OCI-LY3 (cell line): ENCODE results near the gene DOP1B.

Experiments
- EZH2phosphoT487 ChIP-seq: fragments of 200-600 bp; shearing (Covaris generic); IDR thresholded peaks from 2 replicates; pipeline ENCODE4 v1.6.1; 2018; ENCODE audit warnings: antibody characterized with exemption, mixed run types, low read depth
- TF ChIP-seq, protein P1 (sequence below): fragments of 200-600, 300-600 bp; sonication (generic); IDR thresholded peaks from 2 replicates; pipeline ENCODE4 v1.5.1; 2014; ENCODE audit warnings: antibody characterized with exemption, low read length, low read depth

DNA sequence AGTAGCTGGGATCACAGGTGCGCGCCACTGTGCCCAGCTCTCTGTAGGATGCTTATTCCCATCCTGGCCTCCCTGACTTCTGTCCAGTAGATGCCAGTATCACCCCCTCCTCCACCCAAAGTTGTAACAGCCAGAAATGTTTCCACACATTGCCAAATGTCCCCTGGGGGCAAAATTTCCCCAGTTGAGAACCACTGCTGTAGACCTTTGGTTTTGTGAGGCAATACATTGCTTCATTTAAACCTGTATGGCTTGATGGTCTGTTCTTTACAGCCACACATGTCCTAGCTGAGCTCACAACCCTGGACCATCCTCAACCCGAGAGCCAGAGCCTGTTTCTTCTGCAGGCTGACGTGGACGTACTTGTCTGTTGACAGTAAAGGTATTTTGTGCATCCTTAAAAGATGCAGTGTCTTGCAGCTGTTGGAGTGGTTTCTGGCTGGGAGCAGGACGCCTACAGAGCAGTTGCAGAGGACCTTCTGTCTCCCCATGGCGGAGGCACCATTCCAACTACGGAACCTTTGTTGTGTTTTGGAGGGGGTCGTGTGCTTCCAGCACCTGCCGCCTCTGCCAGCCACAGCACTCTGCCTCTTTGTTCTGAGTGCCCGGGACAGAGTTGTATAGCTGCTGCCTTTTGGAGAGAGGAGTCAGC, 26.6 kb downstream of the DOP1B start:
- TF ChIP-seq, protein P1, sequence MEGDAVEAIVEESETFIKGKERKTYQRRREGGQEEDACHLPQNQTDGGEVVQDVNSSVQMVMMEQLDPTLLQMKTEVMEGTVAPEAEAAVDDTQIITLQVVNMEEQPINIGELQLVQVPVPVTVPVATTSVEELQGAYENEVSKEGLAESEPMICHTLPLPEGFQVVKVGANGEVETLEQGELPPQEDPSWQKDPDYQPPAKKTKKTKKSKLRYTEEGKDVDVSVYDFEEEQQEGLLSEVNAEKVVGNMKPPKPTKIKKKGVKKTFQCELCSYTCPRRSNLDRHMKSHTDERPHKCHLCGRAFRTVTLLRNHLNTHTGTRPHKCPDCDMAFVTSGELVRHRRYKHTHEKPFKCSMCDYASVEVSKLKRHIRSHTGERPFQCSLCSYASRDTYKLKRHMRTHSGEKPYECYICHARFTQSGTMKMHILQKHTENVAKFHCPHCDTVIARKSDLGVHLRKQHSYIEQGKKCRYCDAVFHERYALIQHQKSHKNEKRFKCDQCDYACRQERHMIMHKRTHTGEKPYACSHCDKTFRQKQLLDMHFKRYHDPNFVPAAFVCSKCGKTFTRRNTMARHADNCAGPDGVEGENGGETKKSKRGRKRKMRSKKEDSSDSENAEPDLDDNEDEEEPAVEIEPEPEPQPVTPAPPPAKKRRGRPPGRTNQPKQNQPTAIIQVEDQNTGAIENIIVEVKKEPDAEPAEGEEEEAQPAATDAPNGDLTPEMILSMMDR: no peak
- TF ChIP-seq EZH2phosphoT487: no peak
